ENCODE results near the gene CNR2.
A peak's percentile ranks its signal among the peaks of the same experiment; 100 is the strongest.

Gene CNR2

GRCh38 chr1:23823767-23824166 lies 89.4 kb downstream of the CNR2 start:
- no peak for DNase-seq
- H4K20me1 ChIP-seq (ENCODE audit: insufficient read depth, low read length): no peaks in the 10 kb centered on the region
- H3K36me3 ChIP-seq (replicated peaks; ENCODE audit: insufficient read depth, low read length): no peaks in the 10 kb centered on the region
- no peak overlapping the region for H3K9ac ChIP-seq (ENCODE audit: low read length)
- no peak overlapping the region for H3K27ac ChIP-seq (ENCODE audit: low read length)
- H3F3A ChIP-seq (ENCODE audit: insufficient read depth, low read length): no peaks in the 10 kb centered on the region
- H3K4me2 ChIP-seq (ENCODE audit: low read depth, low read length): peak overlapping the region; percentile 80; the same call in 1 of the 2 replicates
- no peaks in the 10 kb centered on the region for H3K9me3 ChIP-seq (replicated peaks; ENCODE audit: insufficient read depth, low read length)
- no peaks in the 10 kb centered on the region for H3K9me2 ChIP-seq (replicated peaks; ENCODE audit: insufficient read depth, low read length)
- no peak overlapping the region for H3K4me3 ChIP-seq (ENCODE audit: low read length)
- no peaks in the 10 kb centered on the region for H3K27me3 ChIP-seq (replicated peaks; ENCODE audit: insufficient read depth, low read length)
- H3K4me1 ChIP-seq (ENCODE audit: low read length): 0 out of 2 replicates have a peak, but pooled peaks cover 7% of the 10 kb centered on the region
- H2AFZ ChIP-seq (ENCODE audit: low read length): no peak overlapping the region
- peaks cover 16% of the 10 kb centered on the region for H3K79me2 ChIP-seq (ENCODE audit: low read length)
- TF ChIP-seq EZH2 (optimal IDR thresholded peaks at IDR 0.05; ENCODE audit: low read depth, low read length): no peak
- no peak for TF ChIP-seq EZH2phosphoT487 (IDR thresholded peaks at IDR 0.05; ENCODE audit: low read length)
- TF ChIP-seq CTCF (IDR thresholded peaks at IDR 0.05; ENCODE audit: low read length): no peak
